GM12864 (cell line): ENCODE results near the gene MRFAP1.
"Not testable (repeated sequence)": the region's sequence is repeated elsewhere in the genome, so short reads cannot be mapped to it uniquely, and the experiment has no call there.

ENCODE experiments used
- DNase-seq: peaks from one replicate; pipeline ENCODE4 v3.0.0-alpha.2; 2011; ENCODE audit warnings: low read depth
- H3K4me3 ChIP-seq: 2 replicates; pipeline ENCODE4 v1.5.1; 2011; ENCODE audit warnings: mild to moderate bottlenecking, low read depth, low read length, control low read depth
- CTCF ChIP-seq: IDR thresholded peaks from 2 replicates; pipeline ENCODE4 v1.5.1; 2011; ENCODE audit warnings: low read depth, mild to moderate bottlenecking, moderate library complexity, low read length, control low read depth, inconsistent platforms; ENCODE audit errors: missing control alignments

Gene MRFAP1

GRCh38 chr4:6671648-6672047, 31.2 kb downstream of the MRFAP1 start:
- H3K4me3 ChIP-seq: no peak overlapping the region
- no peak for TF ChIP-seq CTCF
- DNase-seq: no peak

- TF ChIP-seq CTCF: no peak
- no peak for DNase-seq
- no peak overlapping the region for H3K4me3 ChIP-seq
Observed at GRCh38 chr4:6672131-6672530, 31.6 kb downstream of the MRFAP1 start.

DNA sequence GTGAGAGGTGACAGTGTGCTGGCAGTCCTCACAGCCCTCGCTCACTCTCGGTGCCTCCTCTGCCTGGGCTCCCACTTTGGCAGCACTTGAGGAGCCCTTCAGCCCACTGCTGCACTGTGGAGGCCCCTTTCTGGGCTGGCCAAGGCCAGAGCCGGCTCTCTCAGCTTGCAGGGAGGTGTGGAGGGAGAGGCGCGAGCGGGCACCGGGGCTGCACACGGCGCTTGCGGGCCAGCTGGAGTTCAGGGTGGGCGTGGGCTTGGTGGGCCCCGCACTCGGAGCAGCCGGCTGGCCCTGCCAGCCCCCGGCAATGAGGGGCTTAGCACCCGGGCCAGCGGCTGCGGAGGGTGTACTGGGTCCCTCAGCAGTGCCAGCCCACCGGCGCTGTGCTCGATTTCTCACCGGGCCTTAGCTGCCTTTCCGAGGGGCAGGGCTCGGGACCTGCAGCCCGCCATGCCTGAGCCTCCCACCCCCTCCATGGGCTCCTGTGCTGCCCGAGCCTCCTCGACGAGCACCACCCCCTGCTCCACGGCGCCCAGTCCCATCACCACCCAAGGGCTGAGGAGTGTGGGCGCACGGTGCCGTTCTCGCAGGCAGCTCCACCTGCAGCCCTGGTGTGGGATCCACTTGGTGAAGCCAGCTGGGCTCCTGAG, 32.2 kb downstream of the MRFAP1 start:
- H3K4me3 ChIP-seq, DNase-seq: not testable (repeated sequence)

DNA sequence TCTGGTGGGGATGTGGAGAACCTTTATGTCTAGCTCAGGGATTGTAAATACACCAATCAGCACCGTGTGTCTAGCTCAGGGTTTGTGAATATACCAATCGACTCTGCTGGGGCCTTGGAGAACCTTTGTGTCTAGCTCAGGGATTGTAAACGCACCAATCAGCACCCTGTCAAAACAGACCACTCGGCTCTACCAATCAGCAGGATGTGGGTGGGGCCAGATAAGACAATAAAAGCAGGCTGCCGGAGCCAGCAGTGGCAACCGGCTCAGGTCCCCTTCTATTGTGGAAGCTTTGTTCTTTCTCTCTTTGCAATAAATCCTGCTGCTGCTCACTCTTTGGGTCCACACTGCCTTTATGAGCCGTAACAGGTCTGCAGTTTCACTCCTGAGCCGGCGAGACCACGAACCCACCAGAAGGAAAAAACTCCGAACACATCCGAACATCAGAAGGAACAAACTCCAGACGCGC, 32.7 kb downstream of the MRFAP1 start:
- not testable (repeated sequence) for DNase-seq, H3K4me3 ChIP-seq

DNA sequence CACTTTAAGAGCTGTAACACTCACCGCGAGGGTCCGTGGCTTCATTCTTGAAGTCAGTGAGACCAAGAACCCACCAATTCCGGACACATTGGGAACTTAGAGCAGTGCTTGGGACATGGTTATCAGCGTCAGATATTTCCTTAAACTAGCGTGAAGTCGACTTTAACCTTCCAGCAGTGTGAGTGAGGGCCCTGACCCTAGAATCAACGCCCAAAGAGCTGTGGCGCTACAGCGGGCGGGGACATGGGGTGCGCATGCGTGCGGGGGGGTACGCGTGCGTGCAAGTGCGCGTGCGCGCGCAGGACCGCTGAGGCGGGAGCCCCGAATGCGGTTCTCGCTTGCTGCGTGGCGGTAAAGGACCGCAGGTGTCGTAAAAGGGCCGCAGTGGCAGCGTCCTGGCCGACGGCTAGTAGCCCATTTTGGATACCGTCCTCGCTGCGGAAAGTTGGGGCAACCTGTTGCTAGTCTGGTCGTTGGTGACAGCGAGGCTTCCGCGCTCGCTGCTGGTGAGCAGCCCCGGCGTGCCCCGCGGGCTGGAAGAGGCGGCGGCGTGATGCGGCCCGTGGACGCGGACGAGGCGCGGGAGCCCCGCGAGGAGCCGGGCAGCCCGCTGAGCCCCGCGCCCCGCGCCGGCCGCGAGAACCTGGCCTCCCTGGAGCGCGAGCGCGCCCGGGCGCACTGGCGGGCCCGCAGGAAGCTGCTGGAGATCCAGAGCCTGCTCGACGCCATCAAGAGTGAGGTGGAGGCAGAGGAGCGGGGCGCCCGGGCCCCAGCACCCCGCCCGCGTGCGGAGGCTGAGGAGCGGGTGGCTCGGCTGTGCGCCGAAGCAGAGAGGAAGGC, 33.4 kb downstream of the MRFAP1 start:
- TF ChIP-seq CTCF: no peak
- peak; percentile 77 for DNase-seq
- H3K4me3 ChIP-seq: peak overlapping the region; percentile 56

- peak; percentile 57 for DNase-seq
- TF ChIP-seq CTCF: peak; percentile 72
Observed at GRCh38 chr4:6674500-6675149, 34.1 kb downstream of the MRFAP1 start.

GRCh38 chr4:6676722-6677558, 36.5 kb downstream of the MRFAP1 start:
- H3K4me3 ChIP-seq: no peak overlapping the region
- DNase-seq: no peak
- TF ChIP-seq CTCF: no peak

More at GRCh38 chr4:6674500-6675149, 34.1 kb downstream of the MRFAP1 start:
- H3K4me3 ChIP-seq: peak overlapping the region; percentile 56
